ENCODE data around the gene OVCA2.

Gene OVCA2

GRCh38 chr17:2028234-2028614, 13.6 kb upstream of the OVCA2 start:
- no peak for TF ChIP-seq SUZ12 (IDR thresholded peaks at IDR 0.05; ENCODE audit: extremely low read depth, insufficient read depth, insufficient read length)
- no peak for TF ChIP-seq ZNF274 (IDR thresholded peaks at IDR 0.05; ENCODE audit: low read depth, low read length)
- no peak for TF ChIP-seq YY1 (IDR thresholded peaks at IDR 0.05; ENCODE audit: insufficient read depth, insufficient read length)

GRCh38 chr17:2028737-2029136, 13.1 kb upstream of the OVCA2 start:
- no peak for DNase-seq (ENCODE audit: low read depth, low spot score)
- TF ChIP-seq YY1 (IDR thresholded peaks at IDR 0.05; ENCODE audit: insufficient read depth, insufficient read length) (no peak), SUZ12 (IDR thresholded peaks at IDR 0.05; ENCODE audit: extremely low read depth, insufficient read depth, insufficient read length) (no peak), ZNF274 (IDR thresholded peaks at IDR 0.05; ENCODE audit: low read depth, low read length) (no peak)
- Histone ChIP-seq H3K36me3 (ENCODE audit: insufficient read depth, insufficient read length, low read length) (peaks cover 13% of the 10 kb centered on the region), H3K4me1 (ENCODE audit: insufficient read depth, insufficient read length) (peaks cover 14% of the 10 kb centered on the region), H3K9me3 (ENCODE audit: insufficient read depth, low read length) (no peaks in the 10 kb centered on the region), H3K4me3 (ENCODE audit: insufficient read length, low read depth) (no peak overlapping the region), H3K9ac (ENCODE audit: insufficient read length, low read depth) (no peak overlapping the region), H3K27me3 (ENCODE audit: insufficient read depth, insufficient read length) (peaks cover 47% of the 10 kb centered on the region)

More at GRCh38 chr17:2028234-2028614, 13.6 kb upstream of the OVCA2 start:
- peaks cover 8% of the 10 kb centered on the region for H3K36me3 ChIP-seq (ENCODE audit: insufficient read depth, insufficient read length, low read length)
- DNase-seq (ENCODE audit: low read depth, low spot score): no peak
- peaks cover 16% of the 10 kb centered on the region for H3K4me1 ChIP-seq (ENCODE audit: insufficient read depth, insufficient read length)
- no peaks in the 10 kb centered on the region for H3K9me3 ChIP-seq (ENCODE audit: insufficient read depth, low read length)
- no peak overlapping the region for H3K4me3 ChIP-seq (ENCODE audit: insufficient read length, low read depth)
- H3K27me3 ChIP-seq (ENCODE audit: insufficient read depth, insufficient read length): peaks cover 49% of the 10 kb centered on the region
- H3K9ac ChIP-seq (ENCODE audit: insufficient read length, low read depth): no peak overlapping the region

- Histone ChIP-seq H3K36me3 (ENCODE audit: insufficient read depth, insufficient read length, low read length) (peaks cover 16% of the 10 kb centered on the region), H3K4me3 (ENCODE audit: insufficient read length, low read depth) (peak within 1 kb of the TSS; percentile 99), H3K4me1 (ENCODE audit: insufficient read depth, insufficient read length) (peaks cover 15% of the 10 kb centered on the region), H3K9ac (ENCODE audit: insufficient read length, low read depth) (peak within 1 kb of the TSS; percentile 96), H3K27me3 (ENCODE audit: insufficient read depth, insufficient read length) (peaks cover 33% of the 10 kb centered on the region), H3K9me3 (ENCODE audit: insufficient read depth, low read length) (no peaks in the 10 kb centered on the region)
- peak; percentile 75 for TF ChIP-seq YY1 (IDR thresholded peaks at IDR 0.05; ENCODE audit: insufficient read depth, insufficient read length)
- TF ChIP-seq ZNF274 (IDR thresholded peaks at IDR 0.05; ENCODE audit: low read depth, low read length): no peak
- no peak for DNase-seq (ENCODE audit: low read depth, low spot score)
Measured at GRCh38 chr17:2029911-2030778, 11.7 kb upstream of the OVCA2 start, which contains the start of gene DPH1. TSS of gene DPH1 (plus strand) at chr17:2030153. CDS start at chr17:2030170, 17 bp downstream.

- no peak for DNase-seq (ENCODE audit: low read depth, low spot score)
- Histone ChIP-seq H3K27me3 (ENCODE audit: insufficient read depth, insufficient read length) (peaks cover 27% of the 10 kb centered on the region), H3K4me1 (ENCODE audit: insufficient read depth, insufficient read length) (peaks cover 19% of the 10 kb centered on the region), H3K9me3 (ENCODE audit: insufficient read depth, low read length) (no peaks in the 10 kb centered on the region), H3K9ac (ENCODE audit: insufficient read length, low read depth) (peak overlapping the region; percentile 96), H3K4me3 (ENCODE audit: insufficient read length, low read depth) (peak overlapping the region; percentile 99), H3K36me3 (ENCODE audit: insufficient read depth, insufficient read length, low read length) (peaks cover 20% of the 10 kb centered on the region)
- no peak for TF ChIP-seq ZNF274 (IDR thresholded peaks at IDR 0.05; ENCODE audit: low read depth, low read length)
- TF ChIP-seq YY1 (IDR thresholded peaks at IDR 0.05; ENCODE audit: insufficient read depth, insufficient read length): no peak
- TF ChIP-seq SUZ12 (IDR thresholded peaks at IDR 0.05; ENCODE audit: extremely low read depth, insufficient read depth, insufficient read length): no peak
Measured at GRCh38 chr17:2030779-2031163, 11.1 kb upstream of the OVCA2 start.

GRCh38 chr17:2033153-2033552, 8.7 kb upstream of the OVCA2 start:
- Histone ChIP-seq H3K9ac (ENCODE audit: insufficient read length, low read depth) (peak overlapping the region; percentile 72), H3K4me1 (ENCODE audit: insufficient read depth, insufficient read length) (peaks cover 21% of the 10 kb centered on the region), H3K9me3 (ENCODE audit: insufficient read depth, low read length) (no peaks in the 10 kb centered on the region), H3K4me3 (ENCODE audit: insufficient read length, low read depth) (no peak overlapping the region), H3K27me3 (ENCODE audit: insufficient read depth, insufficient read length) (peaks cover 4% of the 10 kb centered on the region), H3K36me3 (ENCODE audit: insufficient read depth, insufficient read length, low read length) (peaks cover 43% of the 10 kb centered on the region)
- no peak for TF ChIP-seq YY1 (IDR thresholded peaks at IDR 0.05; ENCODE audit: insufficient read depth, insufficient read length)
- TF ChIP-seq ZNF274 (IDR thresholded peaks at IDR 0.05; ENCODE audit: low read depth, low read length): no peak
- no peak for TF ChIP-seq SUZ12 (IDR thresholded peaks at IDR 0.05; ENCODE audit: extremely low read depth, insufficient read depth, insufficient read length)
- DNase-seq (ENCODE audit: low read depth, low spot score): no peak

- Histone ChIP-seq H3K4me1 (ENCODE audit: insufficient read depth, insufficient read length) (peaks cover 14% of the 10 kb centered on the region), H3K9me3 (ENCODE audit: insufficient read depth, low read length) (no peaks in the 10 kb centered on the region), H3K36me3 (ENCODE audit: insufficient read depth, insufficient read length, low read length) (peaks cover 50% of the 10 kb centered on the region), H3K27me3 (ENCODE audit: insufficient read depth, insufficient read length) (no peaks in the 10 kb centered on the region), H3K4me3 (ENCODE audit: insufficient read length, low read depth) (no peak overlapping the region), H3K9ac (ENCODE audit: insufficient read length, low read depth) (no peak overlapping the region)
- TF ChIP-seq YY1 (IDR thresholded peaks at IDR 0.05; ENCODE audit: insufficient read depth, insufficient read length) (no peak), ZNF274 (IDR thresholded peaks at IDR 0.05; ENCODE audit: low read depth, low read length) (no peak), SUZ12 (IDR thresholded peaks at IDR 0.05; ENCODE audit: extremely low read depth, insufficient read depth, insufficient read length) (no peak)
- DNase-seq (ENCODE audit: low read depth, low spot score): no peak
Measured at GRCh38 chr17:2034157-2034556, 7.7 kb upstream of the OVCA2 start.

GRCh38 chr17:2034806-2035540, 6.8 kb upstream of the OVCA2 start:
- H3K27me3 ChIP-seq (ENCODE audit: insufficient read depth, insufficient read length): no peaks in the 10 kb centered on the region
- H3K4me3 ChIP-seq (ENCODE audit: insufficient read length, low read depth): no peak overlapping the region
- DNase-seq (ENCODE audit: low read depth, low spot score): no peak
- no peak overlapping the region for H3K9ac ChIP-seq (ENCODE audit: insufficient read length, low read depth)
- H3K9me3 ChIP-seq (ENCODE audit: insufficient read depth, low read length): no peaks in the 10 kb centered on the region
- H3K4me1 ChIP-seq (ENCODE audit: insufficient read depth, insufficient read length): peaks cover 10% of the 10 kb centered on the region
- H3K36me3 ChIP-seq (ENCODE audit: insufficient read depth, insufficient read length, low read length): peaks cover 55% of the 10 kb centered on the region
- TF ChIP-seq ZNF274 (IDR thresholded peaks at IDR 0.05; ENCODE audit: low read depth, low read length) (no peak), SUZ12 (IDR thresholded peaks at IDR 0.05; ENCODE audit: extremely low read depth, insufficient read depth, insufficient read length) (no peak)

Data from NT2/D1 (cell line).